GM19351 (cell line): ENCODE data around the gene TBL2.
A peak's percentile ranks its signal among the peaks of the same experiment; 100 is the strongest.
"Not testable (repeated sequence)": the region's sequence is repeated elsewhere in the genome, so short reads cannot be mapped to it uniquely, and the experiment has no call there.

ENCODE experiments used
- ATAC-seq: cut with Tn5 transposase; IDR thresholded peaks from one replicate; pipeline ENCODE4 v1.9.1; 2021; ENCODE audit warnings: mild to moderate bottlenecking, moderate library complexity; ENCODE audit not compliant: unreplicated experiment

Gene TBL2

DNA sequence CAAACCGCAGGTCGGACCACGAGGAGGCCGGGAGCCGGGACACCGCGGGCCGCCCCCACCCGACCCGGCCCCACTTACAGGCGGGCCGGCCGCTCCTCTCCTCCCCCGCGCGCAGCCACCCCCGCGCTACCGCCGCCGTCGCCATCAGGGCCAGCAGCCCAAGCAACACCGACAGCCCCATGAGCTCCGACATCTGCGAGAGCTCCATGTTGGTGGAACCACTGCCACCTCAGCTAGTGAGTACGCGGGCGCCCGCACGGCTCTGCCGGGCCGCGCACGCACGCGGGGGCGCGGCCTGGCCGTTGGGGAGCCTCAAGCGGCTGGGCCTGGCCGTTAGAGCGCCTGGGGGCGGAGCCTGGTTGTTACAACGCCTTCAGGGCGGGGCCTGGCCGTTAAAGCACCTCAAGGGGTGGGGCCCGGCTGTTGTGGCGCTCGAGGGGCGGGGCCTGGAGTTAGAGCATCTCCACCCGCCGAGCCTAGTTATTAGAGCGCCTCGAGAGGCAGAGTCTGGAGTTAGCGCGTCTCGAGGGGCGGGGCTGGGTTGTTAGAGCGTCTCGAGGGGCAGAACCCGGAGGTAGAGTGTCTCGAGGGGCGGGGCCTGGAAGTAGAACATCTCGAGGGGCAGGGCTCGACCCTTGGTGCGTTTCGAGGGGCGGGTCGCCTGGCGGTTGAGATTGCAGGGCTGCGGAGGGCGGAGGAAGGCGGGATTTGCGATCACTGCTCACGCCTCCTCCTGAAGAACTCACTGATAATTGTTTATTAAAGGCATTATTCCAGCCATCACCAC is at the start of gene TBL2:
TSS of gene TBL2 (minus strand) at position 238 of the 787 bp plus-strand sequence. CDS start at position 208, 30 bp downstream.
- ATAC-seq: peak; percentile 88

GRCh38 chr7:73626814-73627213 is 48.4 kb upstream of the TBL2 start:
- ATAC-seq: no peak

GRCh38 chr7:73625276-73625675 is 46.9 kb upstream of the TBL2 start:
- no peak for ATAC-seq

GRCh38 chr7:73624669-73625001 is 46.3 kb upstream of the TBL2 start:
- ATAC-seq: no peak

DNA sequence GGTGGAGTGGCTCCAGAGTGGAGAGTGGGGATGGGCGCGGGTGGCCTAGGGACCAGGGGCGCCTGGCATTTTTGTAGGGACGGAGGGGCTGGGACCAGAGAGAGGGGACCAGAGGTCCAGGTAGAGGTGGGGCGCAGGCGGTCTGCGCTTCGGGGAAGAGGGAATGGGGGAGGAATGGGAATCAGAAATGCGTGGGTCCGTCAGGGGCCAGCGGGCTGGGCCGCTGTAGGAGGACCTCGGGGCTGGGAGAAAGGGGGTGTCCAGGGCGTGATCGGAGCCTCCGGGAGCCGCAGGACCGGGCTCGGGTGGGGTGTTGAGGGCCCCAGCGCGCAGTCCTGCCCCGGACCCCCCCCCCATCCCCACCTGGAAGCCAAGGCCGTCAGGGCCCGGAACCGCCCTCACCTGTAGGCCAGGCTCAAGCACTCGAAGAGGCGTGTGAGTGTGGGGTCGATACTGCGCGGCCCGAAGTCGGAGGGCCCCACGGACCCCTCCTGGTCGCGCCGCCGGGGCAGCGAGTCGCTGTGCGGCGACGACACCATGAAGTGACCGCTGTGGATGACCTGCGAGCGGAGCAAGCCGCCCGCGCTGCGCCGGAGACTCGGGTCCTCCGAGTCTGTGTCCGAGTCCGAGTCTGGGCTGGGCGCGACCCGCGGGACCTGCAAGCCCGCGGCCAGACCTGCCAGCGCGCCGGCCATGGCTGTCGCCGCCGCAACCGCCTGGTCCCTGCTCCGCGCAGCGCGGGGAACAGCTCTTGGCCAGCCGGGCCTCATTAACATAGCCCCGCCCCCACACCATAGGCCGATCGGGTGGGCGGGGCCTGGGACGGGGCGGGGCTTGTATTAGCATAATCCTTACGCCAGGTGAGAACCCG is 45.7 kb upstream of the TBL2 start, which contains the start of gene MLXIPL:
TSS of gene MLXIPL (minus strand) at position 725 of the 871 bp plus-strand sequence. CDS start at position 695, 30 bp downstream.
- no peak for ATAC-seq

- ATAC-seq: no peak
Measured at GRCh38 chr7:73622909-73623797, 44.8 kb upstream of the TBL2 start.

DNA sequence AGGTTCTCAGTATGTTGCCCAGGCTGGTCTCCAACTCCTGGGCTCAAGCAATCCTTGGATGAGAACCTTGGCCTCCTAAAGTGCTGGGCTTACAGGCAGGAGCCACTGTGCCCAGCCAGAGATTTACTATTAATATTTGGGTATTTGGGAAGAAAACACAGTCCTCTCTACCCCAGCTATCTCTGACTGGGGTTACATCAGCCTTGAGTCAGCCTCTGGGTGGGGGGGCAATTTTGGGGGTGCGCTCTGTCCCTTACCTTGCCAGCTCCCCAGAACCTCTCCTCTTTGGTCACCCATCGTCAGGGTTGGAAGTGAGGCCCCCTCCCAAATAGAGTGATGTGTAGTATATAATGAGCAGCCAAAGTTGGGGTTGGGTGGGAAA is 44.1 kb upstream of the TBL2 start:
- no peak for ATAC-seq

GRCh38 chr7:73621168-73622063 is 43.0 kb upstream of the TBL2 start:
- no peak for ATAC-seq

DNA sequence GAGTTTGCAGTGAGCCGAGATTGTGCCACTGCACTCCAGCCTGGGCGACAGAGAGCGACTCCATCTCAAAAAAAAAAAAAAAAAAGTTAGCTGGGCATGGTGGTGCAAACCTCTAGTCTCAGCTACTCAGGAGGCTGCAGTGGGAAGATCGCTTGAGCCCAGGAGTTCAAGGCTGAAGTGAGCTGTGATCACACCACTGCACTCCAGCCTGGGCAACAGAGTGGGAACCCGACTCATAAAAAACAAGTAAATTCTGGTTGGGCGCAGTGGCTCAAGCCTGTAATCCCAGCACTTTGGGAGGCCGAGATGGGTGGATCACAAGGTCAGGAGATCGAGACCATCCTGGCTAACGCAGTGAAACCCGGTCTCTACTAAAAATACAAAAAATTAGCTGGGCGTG is 41.0 kb upstream of the TBL2 start:
- not testable (repeated sequence) for ATAC-seq

DNA sequence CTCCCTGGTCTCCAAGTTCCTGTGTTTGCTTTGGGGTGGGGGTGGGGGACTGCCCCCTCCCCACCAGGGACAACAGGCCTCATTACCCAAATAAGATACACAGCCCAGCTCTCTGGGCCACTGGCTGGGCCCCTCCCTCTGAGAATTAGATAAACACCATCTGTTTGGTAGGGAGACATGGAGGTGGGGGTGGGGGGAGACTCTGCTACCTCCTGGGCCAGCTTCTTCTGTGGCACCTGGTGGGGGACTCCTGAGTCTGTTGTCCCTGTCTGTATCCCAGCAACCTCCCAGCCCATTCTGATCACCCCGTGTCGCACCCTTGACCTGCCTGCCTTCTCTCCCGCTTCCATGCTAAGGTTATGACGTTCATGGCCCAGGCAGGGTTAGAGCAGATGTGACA is 40.2 kb upstream of the TBL2 start:
- ATAC-seq: no peak

GRCh38 chr7:73617520-73617919 is 39.1 kb upstream of the TBL2 start:
- ATAC-seq: not testable (repeated sequence)

DNA sequence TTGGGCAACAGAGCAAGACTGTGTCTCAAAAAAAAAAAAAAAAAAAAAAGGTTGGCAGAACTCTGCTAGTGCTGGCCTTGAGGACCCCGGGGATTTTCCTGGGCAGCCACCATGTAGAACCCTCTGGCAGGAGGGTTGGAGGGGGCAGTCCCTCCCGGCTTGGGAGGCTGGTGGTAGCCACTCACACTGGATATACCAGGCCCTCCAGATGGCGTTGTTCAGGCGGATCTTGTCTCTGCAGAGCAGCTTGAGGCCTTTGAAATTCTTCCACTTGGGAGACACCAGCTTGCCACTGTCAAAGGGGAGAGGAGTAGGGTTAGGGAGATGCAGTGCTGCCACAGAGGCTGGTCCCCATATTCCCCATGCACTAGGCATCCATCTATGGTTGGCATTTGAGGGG is 37.5 kb upstream of the TBL2 start:
- ATAC-seq: no peak

DNA sequence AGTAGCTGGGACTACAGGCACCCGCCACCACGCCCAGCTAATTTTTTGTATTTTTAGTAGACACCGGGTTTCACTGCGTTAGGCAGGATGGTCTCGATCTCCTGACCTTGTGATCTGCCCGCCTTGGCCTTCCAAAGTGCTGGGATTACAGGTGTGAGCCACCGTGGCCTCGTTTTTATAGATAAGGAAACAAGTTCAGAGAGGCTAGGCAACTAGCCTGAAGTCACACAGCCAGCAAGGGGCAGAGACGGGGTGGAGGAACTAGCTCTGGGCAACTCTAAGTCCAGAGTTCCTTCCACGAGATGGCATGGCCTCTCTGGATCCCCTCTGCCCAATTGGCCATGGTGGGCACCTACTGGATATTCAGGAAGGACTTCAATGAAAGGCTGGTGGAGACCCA is 36.6 kb upstream of the TBL2 start:
- not testable (repeated sequence) for ATAC-seq

DNA sequence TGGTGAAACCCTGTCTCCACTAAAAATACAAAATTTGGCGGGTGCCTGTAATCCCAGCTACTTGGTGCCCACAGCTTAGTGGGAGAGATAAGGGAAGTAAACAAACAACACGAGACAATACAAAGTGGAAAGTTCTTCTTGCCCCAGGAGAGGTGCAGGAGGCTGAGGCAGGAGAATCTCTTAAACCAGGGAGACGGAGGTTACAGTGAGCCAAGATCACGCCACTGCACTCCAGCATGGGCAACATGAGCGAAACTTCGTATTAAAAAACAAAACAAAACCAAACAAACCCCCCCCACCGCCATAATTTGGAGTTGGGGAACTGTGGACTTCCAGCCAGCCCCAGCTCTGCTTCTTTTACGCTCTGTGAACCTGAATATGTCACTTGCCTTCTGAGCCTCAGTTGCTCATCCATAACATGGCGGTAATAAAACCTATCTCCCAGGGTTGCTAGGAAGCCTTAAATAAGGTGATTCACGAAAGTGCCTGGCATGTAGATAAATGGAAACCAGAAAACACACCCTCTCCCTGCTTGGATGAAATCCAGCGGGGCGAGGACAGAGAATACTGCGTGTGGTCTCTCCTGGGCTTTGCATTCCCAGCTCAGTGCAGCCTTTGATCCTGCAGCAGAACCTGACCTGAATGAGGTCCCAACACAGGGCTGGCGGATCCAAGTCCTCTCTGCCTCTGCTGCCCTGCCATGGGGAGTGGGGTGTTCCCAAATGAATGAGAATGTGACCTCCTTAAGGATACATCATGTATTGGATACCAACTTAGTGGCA is 35.8 kb upstream of the TBL2 start:
- no peak for ATAC-seq

- ATAC-seq: no peak
Measured at GRCh38 chr7:73612598-73613269, 34.4 kb upstream of the TBL2 start.

DNA sequence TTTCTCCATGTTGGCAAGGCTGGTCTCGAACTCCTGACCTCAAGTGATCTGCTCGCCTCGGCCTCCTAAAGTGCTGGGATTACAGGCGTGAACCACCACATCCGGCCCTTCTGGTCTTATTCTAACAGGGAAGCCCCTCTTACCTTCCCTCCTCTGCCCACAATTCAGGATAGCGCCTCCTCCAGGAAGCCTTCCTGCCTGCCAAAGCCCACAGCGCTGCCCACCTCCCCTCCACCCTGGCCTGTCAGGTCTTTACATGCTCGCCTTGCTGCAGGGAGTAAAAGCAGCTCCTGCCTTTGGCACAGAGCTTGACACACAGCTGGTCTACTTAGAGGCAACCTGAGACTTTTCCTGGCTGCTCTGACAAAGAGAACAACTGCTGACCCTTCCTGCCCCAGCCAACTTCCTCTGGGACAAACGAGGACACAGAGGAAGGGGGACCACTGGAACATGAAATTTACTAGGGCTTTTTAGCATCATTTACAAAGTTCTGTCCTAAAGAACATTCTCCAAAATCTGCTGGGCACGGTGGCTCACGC is 32.7 kb upstream of the TBL2 start:
- ATAC-seq: no peak

DNA sequence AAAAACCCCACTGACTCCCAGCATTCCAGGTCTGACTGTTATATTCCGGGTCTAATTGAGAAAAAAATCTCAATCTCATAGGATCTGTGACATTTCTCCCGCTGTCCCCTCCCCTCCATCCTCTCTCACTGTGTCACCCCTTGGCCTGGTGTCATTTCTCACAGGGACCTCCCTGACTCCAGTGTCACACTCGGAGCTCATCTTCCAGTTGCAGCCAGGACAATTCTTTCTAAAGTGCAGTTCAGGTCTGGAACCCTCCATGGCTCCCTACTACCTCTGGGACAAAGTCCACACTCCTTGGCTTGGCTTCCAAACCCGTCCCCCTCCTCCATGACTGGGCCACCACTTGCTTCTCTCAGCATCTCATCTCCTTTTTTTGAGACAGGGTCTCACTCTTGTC is 31.7 kb upstream of the TBL2 start:
- no peak for ATAC-seq

DNA sequence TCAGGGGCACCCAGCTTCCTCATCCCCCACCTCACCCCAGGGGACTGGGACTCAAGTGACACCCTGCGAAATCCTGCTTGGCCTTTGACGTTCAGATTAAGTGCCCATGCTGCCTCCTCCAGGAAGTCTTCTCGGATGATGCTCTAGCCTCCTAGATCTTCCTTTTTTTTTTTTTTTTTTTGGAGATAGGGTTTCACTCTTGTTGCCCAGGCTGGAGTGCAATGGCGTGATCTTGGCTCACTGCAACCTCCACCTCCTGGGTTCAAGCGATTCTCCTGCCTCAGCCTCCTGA is 29.3 kb upstream of the TBL2 start:
- ATAC-seq: not testable (repeated sequence)
